ENCODE data around the gene HOXD13. TPM values are rescaled to one million over a fixed set of nuclear protein-coding genes. Genes with fewer than 3 reads are reported as not detected.

The HOXD13 gene
- total RNA-seq, 2 experiments from 2014 or later, result not detected

- peaks cover 17% of the 10 kb centered on the region for H3K36me3 Mint-ChIP-seq (ENCODE audit: low read depth)
- peaks cover 17% of the 10 kb centered on the region for H3K4me1 Mint-ChIP-seq (ENCODE audit: low read depth)
- H3K27me3 Mint-ChIP-seq (ENCODE audit: low read depth), result peaks cover 86% of the 10 kb centered on the region
- intact Hi-C loops (cut with micrococcal nuclease), result loop anchor here (2.0 kb wide), 2 partner anchors 14 to 82 kb away; no protein-coding TSS in a partner anchor
- DNase-seq, result no peak
- H3K27ac Mint-ChIP-seq, result no peak overlapping the region
- no peak overlapping the region for H3K4me3 Mint-ChIP-seq
- CTCF ChIA-PET, result interaction anchor here (0.6 to 1.5 kb wide), 2 partner anchors 37 to 1758 kb away, joined by 3 to 4 read pairs; no protein-coding TSS in a partner anchor
- peaks cover 12% of the 10 kb centered on the region for H3K9me3 Mint-ChIP-seq
Measured at GRCh38 chr2:176082824-176083751, 9.4 kb upstream of the HOXD13 start.

DNA sequence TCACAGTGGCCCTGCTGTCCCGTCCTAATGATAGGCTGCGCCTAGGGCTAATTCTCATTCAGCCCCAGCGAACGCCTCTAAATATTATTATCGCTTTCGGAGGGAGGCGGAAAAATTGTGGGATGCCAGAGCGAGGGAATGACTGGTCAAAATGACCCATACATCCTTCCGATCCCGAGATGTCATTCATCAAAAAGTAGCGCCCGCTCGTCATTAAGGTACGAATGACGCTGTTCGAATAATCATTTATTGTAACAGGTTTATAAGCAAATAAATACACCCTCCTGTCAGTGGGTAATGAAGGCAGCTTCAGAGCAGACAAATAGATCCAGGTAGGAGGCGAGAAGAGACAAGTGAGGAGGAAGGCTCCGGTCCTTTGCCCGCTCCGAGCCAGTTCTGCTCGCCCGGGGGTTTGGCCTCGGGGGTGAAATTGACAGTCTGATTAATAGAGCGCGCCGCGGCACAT is 8.7 kb upstream of the HOXD13 start, which contains the start of gene EVX2:
Gene EVX2, minus strand, starts transcription at position 167 of the 466 bp plus-strand sequence. CDS start 186 bp downstream, outside the sequence.
- no peak within 1 kb of the TSS for H3K27ac Mint-ChIP-seq
- peaks cover 17% of the 10 kb centered on the region for H3K36me3 Mint-ChIP-seq (ENCODE audit: low read depth)
- H3K4me1 Mint-ChIP-seq (ENCODE audit: low read depth), result peaks cover 18% of the 10 kb centered on the region
- no peak for DNase-seq
- peaks cover 12% of the 10 kb centered on the region for H3K9me3 Mint-ChIP-seq
- intact Hi-C loops (cut with micrococcal nuclease), result loop anchor here (2.0 kb wide), 2 partner anchors 13 to 81 kb away; no protein-coding TSS in a partner anchor
- no peak within 1 kb of the TSS for H3K4me3 Mint-ChIP-seq
- CTCF ChIA-PET, result interaction anchor here (1.5 to 2.4 kb wide), 2 partner anchors 14 to 37 kb away, joined by 4 to 7 read pairs; no protein-coding TSS in a partner anchor
- H3K27me3 Mint-ChIP-seq (ENCODE audit: low read depth), result peaks cover 85% of the 10 kb centered on the region

DNA sequence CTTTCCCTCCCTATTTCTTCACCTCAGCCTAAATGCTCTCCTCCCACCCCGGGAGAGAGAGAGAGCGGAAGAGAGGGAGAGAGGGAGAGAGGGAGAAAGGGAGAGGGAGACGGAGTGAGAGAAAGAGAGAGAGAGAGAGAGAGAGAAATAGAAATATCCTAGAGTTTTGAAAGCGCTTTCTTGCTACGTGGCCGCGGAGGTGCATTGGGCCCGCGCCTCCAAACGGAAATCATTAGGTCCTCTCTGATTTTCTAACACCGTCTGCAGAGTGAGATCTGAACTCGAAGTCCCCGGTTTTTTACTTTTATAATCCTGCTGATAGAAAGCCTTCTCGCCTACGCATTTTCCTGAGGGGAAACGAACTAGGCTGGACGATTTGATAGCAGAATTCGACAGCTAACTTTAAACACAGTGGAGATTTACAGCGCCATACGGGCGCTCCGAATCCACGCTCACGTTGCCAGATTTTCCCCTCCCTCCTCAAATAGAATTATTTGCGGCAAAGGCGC is 7.9 kb upstream of the HOXD13 start:
- CTCF ChIA-PET, result interaction anchor here (1.3 to 2.4 kb wide), 2 partner anchors 12 to 13 kb away, joined by 3 to 7 read pairs; no protein-coding TSS in a partner anchor
- H3K27ac Mint-ChIP-seq, result no peak overlapping the region
- peaks cover 10% of the 10 kb centered on the region for H3K36me3 Mint-ChIP-seq (ENCODE audit: low read depth)
- peaks cover 86% of the 10 kb centered on the region for H3K27me3 Mint-ChIP-seq (ENCODE audit: low read depth)
- H3K9me3 Mint-ChIP-seq, result peaks cover 12% of the 10 kb centered on the region
- H3K4me3 Mint-ChIP-seq, result no peak overlapping the region
- H3K4me1 Mint-ChIP-seq (ENCODE audit: low read depth), result peaks cover 10% of the 10 kb centered on the region
- no peak for DNase-seq
- intact Hi-C loops (cut with micrococcal nuclease), result loop anchor here (5.0 kb wide), 1 partner anchor 38 kb away; the partner anchor contains the start of gene HOXD9

DNA sequence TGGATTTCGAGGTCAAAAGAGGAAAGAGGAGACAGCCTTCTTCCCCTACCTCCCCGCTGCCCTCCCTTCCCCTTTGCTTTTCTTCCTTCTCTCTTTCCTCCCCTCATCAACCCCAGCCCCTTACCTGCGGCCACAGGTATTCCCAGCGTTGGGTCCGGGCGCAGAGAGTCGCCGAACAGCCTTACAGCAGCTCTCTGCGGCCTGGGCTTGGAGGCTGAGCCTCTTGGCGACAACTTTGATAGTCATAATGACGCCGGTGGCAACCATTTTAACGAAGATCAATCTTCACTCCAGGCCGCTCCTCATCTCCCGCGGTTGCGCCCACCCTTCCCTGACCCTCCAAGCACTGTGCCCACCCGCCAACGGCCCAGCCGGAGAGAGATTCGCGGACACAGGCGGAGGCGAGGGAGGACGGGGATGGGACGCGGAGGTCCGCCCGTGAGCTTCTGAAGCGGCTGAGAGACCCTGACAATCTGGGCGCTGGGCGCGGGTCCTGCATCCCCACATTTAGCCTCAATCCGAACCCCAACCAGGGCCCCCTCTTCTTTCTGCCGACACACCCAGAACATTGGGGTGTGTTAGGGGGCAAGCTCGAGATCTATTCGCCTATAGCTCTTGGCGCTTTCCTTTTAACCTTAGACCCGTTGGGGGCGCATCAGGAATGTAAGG is 7.3 kb upstream of the HOXD13 start:
- no peak for DNase-seq
- no peak overlapping the region for H3K4me3 Mint-ChIP-seq
- peaks cover 10% of the 10 kb centered on the region for H3K4me1 Mint-ChIP-seq (ENCODE audit: low read depth)
- intact Hi-C loops (cut with micrococcal nuclease), result loop anchor here (5.0 kb wide), 1 partner anchor 37 kb away; the partner anchor contains the start of gene HOXD9
- CTCF ChIA-PET, result interaction anchor here (0.7 to 2.4 kb wide), 5 partner anchors 9 to 41 kb away, joined by 3 to 7 read pairs (median 3); no protein-coding TSS in a partner anchor
- peaks cover 91% of the 10 kb centered on the region for H3K27me3 Mint-ChIP-seq (ENCODE audit: low read depth)
- H3K27ac Mint-ChIP-seq, result no peak overlapping the region
- peaks cover 12% of the 10 kb centered on the region for H3K9me3 Mint-ChIP-seq
- peaks cover 10% of the 10 kb centered on the region for H3K36me3 Mint-ChIP-seq (ENCODE audit: low read depth)

DNA sequence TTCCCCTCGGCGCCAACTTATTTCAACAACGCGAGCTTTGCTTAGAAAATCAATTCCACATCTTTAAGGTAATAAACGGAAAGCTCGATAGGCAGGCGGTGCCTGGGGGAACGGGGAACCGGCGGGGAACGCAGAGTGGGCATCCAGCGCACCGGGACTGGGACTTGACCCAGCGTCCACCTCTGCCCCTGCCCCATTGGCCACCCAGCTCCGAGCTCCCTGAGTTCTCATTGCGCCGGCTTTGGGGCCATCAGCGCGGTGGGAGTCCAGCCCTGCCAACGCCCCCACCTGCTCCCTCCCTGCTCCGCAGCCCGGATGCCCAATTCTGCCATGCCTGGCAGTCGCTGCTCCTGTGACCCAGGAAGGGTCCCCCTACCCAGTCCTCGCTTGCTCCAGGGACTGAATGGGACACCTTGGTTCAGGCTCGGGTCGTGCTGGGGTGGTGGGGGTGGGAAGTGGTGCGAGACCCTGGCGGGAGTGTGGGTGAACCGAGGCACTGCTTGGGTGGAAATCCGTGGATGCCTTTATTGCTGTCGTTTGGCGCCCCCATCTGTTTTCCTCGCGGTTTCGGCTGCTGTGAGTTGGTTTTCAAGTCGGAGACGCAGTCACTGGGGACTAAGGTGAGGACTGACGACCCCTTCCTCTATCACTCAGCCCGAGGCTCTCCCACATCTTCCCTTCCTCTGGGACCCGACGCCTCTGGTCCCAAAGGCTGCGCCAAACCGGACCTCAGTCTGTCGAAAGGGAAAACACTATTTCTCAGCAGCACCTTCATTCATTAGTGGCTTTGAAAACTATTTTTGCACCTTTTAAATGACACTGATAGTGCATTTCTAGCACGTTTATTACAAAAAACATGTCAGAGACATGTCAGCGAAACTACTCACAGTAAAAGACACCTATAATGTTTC is 6.4 kb upstream of the HOXD13 start:
- Mint-ChIP-seq H3K9me3 (peaks cover 12% of the 10 kb centered on the region), H3K27ac (no peak overlapping the region), H3K27me3 (ENCODE audit: low read depth) (peaks cover 93% of the 10 kb centered on the region), H3K4me1 (ENCODE audit: low read depth) (peaks cover 8% of the 10 kb centered on the region), H3K36me3 (ENCODE audit: low read depth) (peaks cover 7% of the 10 kb centered on the region), H3K4me3 (no peak overlapping the region)
- intact Hi-C loops (cut with micrococcal nuclease), result loop anchor here (2.0 to 5.0 kb wide), 2 partner anchors 36 to 395 kb away; partner anchors contain the start of gene HOXD9
- CTCF ChIA-PET, result interaction anchor here (0.7 to 2.4 kb wide), 6 partner anchors 8 to 44 kb away, joined by 3 to 7 read pairs (median 3); no protein-coding TSS in a partner anchor
- peak; percentile 43 for DNase-seq

DNA sequence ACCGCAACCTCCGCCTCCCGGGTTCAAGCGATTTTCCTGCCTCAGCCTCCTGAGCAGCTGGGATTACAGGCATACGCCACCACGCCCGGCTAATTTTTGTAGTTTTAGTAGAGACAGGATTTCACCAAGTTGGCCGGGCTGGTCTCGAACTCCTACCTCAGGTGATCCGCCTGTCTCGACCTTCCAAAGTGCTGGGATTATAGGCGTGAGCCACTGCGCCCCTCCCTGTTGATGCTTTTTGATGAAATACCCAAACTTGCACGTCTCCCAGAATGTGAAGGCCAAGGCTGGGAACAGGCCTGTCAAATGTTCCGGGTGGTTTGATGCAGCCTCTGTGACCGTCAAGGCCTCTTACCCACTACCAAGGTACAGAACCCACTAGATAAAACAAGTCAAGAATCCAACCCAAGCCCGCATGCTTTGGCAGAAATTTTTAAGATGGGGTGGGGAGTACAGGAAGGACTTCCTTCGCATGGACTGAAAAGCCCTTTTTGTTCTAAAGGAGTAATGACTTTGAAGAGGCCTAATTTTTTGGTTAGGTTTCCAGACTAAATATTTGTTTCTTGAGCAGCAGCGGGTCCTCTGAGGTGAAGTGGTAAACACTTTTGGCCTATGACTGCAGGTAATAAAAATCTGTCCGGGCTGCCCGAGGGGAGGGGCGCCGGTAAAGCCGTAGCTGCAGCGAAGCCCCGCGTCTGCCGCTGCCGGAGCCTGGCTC is 5.0 kb upstream of the HOXD13 start:
- Mint-ChIP-seq H3K36me3 (ENCODE audit: low read depth) (peaks cover 4% of the 10 kb centered on the region), H3K27me3 (ENCODE audit: low read depth) (peaks cover 92% of the 10 kb centered on the region), H3K4me1 (ENCODE audit: low read depth) (peaks cover 10% of the 10 kb centered on the region), H3K9me3 (peaks cover 10% of the 10 kb centered on the region), H3K4me3 (no peak overlapping the region), H3K27ac (no peak overlapping the region)
- CTCF ChIA-PET, result interaction anchor here (1.0 kb wide), 1 partner anchor 43 kb away, joined by 3 read pairs; no protein-coding TSS in a partner anchor
- DNase-seq, result no peak
- intact Hi-C loops (cut with micrococcal nuclease), result loop anchor here (2.0 to 5.0 kb wide), 3 partner anchors 35 to 721 kb away; partner anchors contain the start of gene HOXD9

GRCh38 chr2:176088048-176088936 is 4.2 kb upstream of the HOXD13 start:
- CTCF ChIA-PET, result interaction anchor here (0.6 to 1.3 kb wide), 5 partner anchors 10 to 954 kb away, joined by 3 to 5 read pairs (median 4); no protein-coding TSS in a partner anchor
- Mint-ChIP-seq H3K27me3 (ENCODE audit: low read depth) (peaks cover 88% of the 10 kb centered on the region), H3K4me3 (no peak overlapping the region), H3K27ac (no peak overlapping the region), H3K9me3 (peaks cover 10% of the 10 kb centered on the region), H3K36me3 (ENCODE audit: low read depth) (peaks cover 1% of the 10 kb centered on the region), H3K4me1 (ENCODE audit: low read depth) (peaks cover 9% of the 10 kb centered on the region)
- DNase-seq, result peak; percentile 46
- intact Hi-C loops (cut with micrococcal nuclease), result loop anchor here (2.0 to 5.0 kb wide), 2 partner anchors 34 to 721 kb away; partner anchors contain the start of gene HOXD9

- Mint-ChIP-seq H3K9me3 (peaks cover 8% of the 10 kb centered on the region), H3K27me3 (ENCODE audit: low read depth) (peaks cover 88% of the 10 kb centered on the region), H3K27ac (no peak overlapping the region), H3K4me3 (no peak overlapping the region), H3K36me3 (ENCODE audit: low read depth) (peaks cover 1% of the 10 kb centered on the region), H3K4me1 (ENCODE audit: low read depth) (peaks cover 16% of the 10 kb centered on the region)
- CTCF ChIA-PET, result interaction anchor here (0.6 to 1.3 kb wide), 6 partner anchors 9 to 955 kb away, joined by 3 to 5 read pairs (median 4); no protein-coding TSS in a partner anchor
- intact Hi-C loops (cut with micrococcal nuclease), result loop anchor here (2.0 to 5.0 kb wide), 2 partner anchors 33 to 722 kb away; partner anchors contain the start of gene HOXD9
- DNase-seq, result no peak
Measured at GRCh38 chr2:176088937-176089842, 3.3 kb upstream of the HOXD13 start.
